GM12865 (cell line): ENCODE measurements around the gene SP110.

Source experiments
- DNase-seq: peaks from one replicate; pipeline ENCODE4 v3.0.0; 2010; ENCODE audit warnings: low read depth
- H3K4me3 ChIP-seq: 2 replicates; pipeline ENCODE4 v1.5.1; 2011; ENCODE audit warnings: mild to moderate bottlenecking, low read depth, low read length, control low read depth
- CTCF ChIP-seq: IDR thresholded peaks from 2 replicates; pipeline ENCODE4 v1.5.1; 2011; ENCODE audit warnings: low read length, control low read depth, low read depth, inconsistent platforms; ENCODE audit not compliant: insufficient read depth; ENCODE audit errors: missing control alignments

Gene SP110

GRCh38 chr2:230161184-230161583 lies 58.6 kb downstream of the SP110 start:
- TF ChIP-seq CTCF = no peak
- DNase-seq = peak; percentile 8
- no peak overlapping the region for H3K4me3 ChIP-seq

GRCh38 chr2:230160112-230160660 lies 59.6 kb downstream of the SP110 start:
- peak; percentile 78 for TF ChIP-seq CTCF
- DNase-seq = peak; percentile 67
- no peak overlapping the region for H3K4me3 ChIP-seq

GRCh38 chr2:230158468-230158867 lies 61.3 kb downstream of the SP110 start:
- TF ChIP-seq CTCF = no peak
- no peak overlapping the region for H3K4me3 ChIP-seq
- no peak for DNase-seq

GRCh38 chr2:230156782-230157699 lies 62.7 kb downstream of the SP110 start:
- no peak for TF ChIP-seq CTCF
- DNase-seq = no peak
- no peak overlapping the region for H3K4me3 ChIP-seq

- DNase-seq = no peak
- TF ChIP-seq CTCF = no peak
- H3K4me3 ChIP-seq = no peak overlapping the region
Observed at GRCh38 chr2:230155359-230155758, 64.4 kb downstream of the SP110 start.

- TF ChIP-seq CTCF = no peak
- no peak overlapping the region for H3K4me3 ChIP-seq
- DNase-seq = no peak
Observed at GRCh38 chr2:230153390-230153976, 66.3 kb downstream of the SP110 start.
